GM06990 (cell line): ENCODE measurements around the gene BCL2L13.
"Not testable (repeated sequence)": the region's sequence is repeated elsewhere in the genome, so short reads cannot be mapped to it uniquely, and the experiment has no call there.

Source experiments
- DNase-seq: peaks from one replicate; pipeline ENCODE4 v3.0.0-alpha.2; 2011; ENCODE audit not compliant: insufficient read length; ENCODE audit errors: extremely low read depth
- H3K27me3 ChIP-seq: replicated peaks from 2 replicates; pipeline ENCODE4 v1.6.0; 2011; ENCODE audit warnings: low read length; ENCODE audit not compliant: control insufficient read depth, insufficient read depth
- H3K36me3 ChIP-seq: 2 replicates; pipeline ENCODE4 v1.5.1; 2011; ENCODE audit warnings: low read length; ENCODE audit not compliant: control insufficient read depth, insufficient read depth
- H3K4me3 ChIP-seq: replicated peaks from 2 replicates; pipeline ENCODE4 v1.5.1; 2011; ENCODE audit warnings: low read depth, mild to moderate bottlenecking, control low read depth, low read length
- CTCF ChIP-seq: IDR thresholded peaks from 2 replicates; pipeline ENCODE4 v1.5.1; 2011; ENCODE audit warnings: low read length, control low read depth, mild to moderate bottlenecking, inconsistent platforms; ENCODE audit not compliant: insufficient read depth, poor library complexity, severe bottlenecking

BCL2L13 gene

GRCh38 chr22:17629641-17630040, 8.9 kb upstream of the BCL2L13 start:
- TF ChIP-seq CTCF = no peak
- H3K4me3 ChIP-seq = no peak overlapping the region
- no peak for DNase-seq
- no peaks in the 10 kb centered on the region for H3K27me3 ChIP-seq
- no peaks in the 10 kb centered on the region; the same call in none of the 2 replicates for H3K36me3 ChIP-seq

- no peak for DNase-seq
- TF ChIP-seq CTCF = no peak
- Histone ChIP-seq H3K36me3 (no peaks in the 10 kb centered on the region; the same call in 1 of the 2 replicates), H3K27me3 (no peaks in the 10 kb centered on the region), H3K4me3 (no peak overlapping the region)
These were observed 7.4 kb upstream of the BCL2L13 start for GRCh38 chr22:17631076-17631565.

- DNase-seq = no peak
- H3K4me3 ChIP-seq = no peak overlapping the region
- no peak for TF ChIP-seq CTCF
- H3K27me3 ChIP-seq = no peaks in the 10 kb centered on the region
- no peaks in the 10 kb centered on the region for H3K36me3 ChIP-seq
These were observed 5.2 kb upstream of the BCL2L13 start for GRCh38 chr22:17633217-17633997.

- H3K4me3 ChIP-seq = no peak overlapping the region
- H3K36me3 ChIP-seq = no peaks in the 10 kb centered on the region
- no peaks in the 10 kb centered on the region for H3K27me3 ChIP-seq
- no peak for TF ChIP-seq CTCF
- no peak for DNase-seq
These were observed 4.6 kb upstream of the BCL2L13 start for GRCh38 chr22:17633998-17634323.

GRCh38 chr22:17634696-17635095, 3.9 kb upstream of the BCL2L13 start:
- no peak for TF ChIP-seq CTCF
- Histone ChIP-seq H3K27me3 (no peaks in the 10 kb centered on the region), H3K36me3 (no peaks in the 10 kb centered on the region), H3K4me3 (no peak overlapping the region)
- DNase-seq = no peak

- not testable (repeated sequence) for DNase-seq
These were observed 1.7 kb upstream of the BCL2L13 start for GRCh38 chr22:17636850-17637249.

More at GRCh38 chr22:17636850-17637249, 1.7 kb upstream of the BCL2L13 start:
- not testable (repeated sequence) for H3K36me3 ChIP-seq, H3K27me3 ChIP-seq, H3K4me3 ChIP-seq
